Mucosa of descending colon (tissue), 3 donors: ENCODE results near the gene ARNT2. TPM values are rescaled to one million over a fixed set of nuclear protein-coding genes. Genes with fewer than 3 reads are reported as not detected.
A peak's percentile ranks its signal among the peaks of the same experiment; 100 is the strongest.

ENCODE experiments used
- ATAC-seq: fragments of 200-7000 bp; cut with Tn5 transposase; one replicate; pipeline ENCODE4 v1.9.1; 2020; ENCODE audit warnings: mild to moderate bottlenecking, moderate library complexity
- DNase-seq, 3 donors: peaks; one replicate each; pipeline ENCODE4 v3.0.0-alpha.2; 2020
- H3K36me3 ChIP-seq: fragments of 200-600 bp; one replicate; pipeline ENCODE4 v1.8.0; 2021; ENCODE audit warnings: low read depth, mild to moderate bottlenecking
- H3K4me1 ChIP-seq: fragments of 200-600 bp; one replicate; pipeline ENCODE4 v1.8.0; 2021; ENCODE audit warnings: low read depth, mild to moderate bottlenecking
- H3K4me3 ChIP-seq: fragments of 200-600 bp; one replicate; pipeline ENCODE4 v1.8.0; 2021; ENCODE audit warnings: mild to moderate bottlenecking
- H3K9me3 ChIP-seq: fragments of 200-600 bp; one replicate; pipeline ENCODE4 v1.8.0; 2021; ENCODE audit warnings: mild to moderate bottlenecking
- intact Hi-C, 2 donors: fragments of 100-400 bp; cut with DNase I in 1 of 2; cut with micrococcal nuclease in 1 of 2; formaldehyde crosslinking; loops; one replicate each; pipeline versions ENCODE4 v1.11.0 to v1.11.1; 2022; cut with DNase I, micrococcal nuclease
- total RNA-seq, 3 donors: library from RNA; stranded (reverse); fragmentation: NEBNext Ultra II Directional in 2 of 3; extraction: Animal tissue kit (Norgen Biotek cat#: 25700) in 2 of 3; gene quantifications; one replicate each; pipeline versions ENCODE4 v1.2.1 to v1.2.4, GENCODE V29; 2021 to 2023
- TF ChIP-seq, protein P1 (sequence below): fragments of 200-600 bp; IDR thresholded peaks from one replicate; pipeline ENCODE4 v1.8.0; 2022; ENCODE audit warnings: antibody characterized with exemption, mild to moderate bottlenecking
- donor health status: DM: no; HTN: no; CAD: no; lungs with moderate emphysema.
- donor health status: DM: no; HTN: no; CAD: no.
- donor health status: DM: no; HTN: yes; CAD: no.

Gene ARNT2
- total RNA-seq, 3 donors from 2014 or later = 2.8 to 11.1 (median 3.2) TPM

DNA sequence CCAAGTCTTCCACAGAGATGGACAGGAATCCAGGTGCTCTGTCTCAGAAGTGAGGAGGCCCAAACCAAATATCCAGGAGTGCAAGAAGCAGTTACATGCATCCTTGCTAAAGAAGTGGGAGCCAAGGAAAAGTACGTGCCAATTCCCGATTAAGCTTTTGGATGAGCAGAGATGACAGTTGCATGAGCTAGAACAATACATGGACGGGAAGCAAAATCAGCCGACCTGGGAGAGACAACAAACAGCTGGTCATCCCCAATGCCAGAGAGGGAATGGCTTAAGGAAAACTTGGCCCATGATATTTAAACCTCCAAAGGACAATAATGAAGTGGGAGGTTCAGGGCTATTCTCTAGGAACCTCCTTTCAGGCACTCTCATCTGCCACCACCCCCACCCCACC lies 204.9 kb downstream of the ARNT2 start:
- intact Hi-C loops = no loop called here
- Histone ChIP-seq H3K4me1 (no peaks in the 10 kb centered on the region), H3K36me3 (no peaks in the 10 kb centered on the region), H3K9me3 (no peaks in the 10 kb centered on the region), H3K4me3 (no peak overlapping the region)
- no peak for ATAC-seq
- TF ChIP-seq, protein P1, sequence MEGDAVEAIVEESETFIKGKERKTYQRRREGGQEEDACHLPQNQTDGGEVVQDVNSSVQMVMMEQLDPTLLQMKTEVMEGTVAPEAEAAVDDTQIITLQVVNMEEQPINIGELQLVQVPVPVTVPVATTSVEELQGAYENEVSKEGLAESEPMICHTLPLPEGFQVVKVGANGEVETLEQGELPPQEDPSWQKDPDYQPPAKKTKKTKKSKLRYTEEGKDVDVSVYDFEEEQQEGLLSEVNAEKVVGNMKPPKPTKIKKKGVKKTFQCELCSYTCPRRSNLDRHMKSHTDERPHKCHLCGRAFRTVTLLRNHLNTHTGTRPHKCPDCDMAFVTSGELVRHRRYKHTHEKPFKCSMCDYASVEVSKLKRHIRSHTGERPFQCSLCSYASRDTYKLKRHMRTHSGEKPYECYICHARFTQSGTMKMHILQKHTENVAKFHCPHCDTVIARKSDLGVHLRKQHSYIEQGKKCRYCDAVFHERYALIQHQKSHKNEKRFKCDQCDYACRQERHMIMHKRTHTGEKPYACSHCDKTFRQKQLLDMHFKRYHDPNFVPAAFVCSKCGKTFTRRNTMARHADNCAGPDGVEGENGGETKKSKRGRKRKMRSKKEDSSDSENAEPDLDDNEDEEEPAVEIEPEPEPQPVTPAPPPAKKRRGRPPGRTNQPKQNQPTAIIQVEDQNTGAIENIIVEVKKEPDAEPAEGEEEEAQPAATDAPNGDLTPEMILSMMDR = no peak
- DNase-seq = no peak

DNA sequence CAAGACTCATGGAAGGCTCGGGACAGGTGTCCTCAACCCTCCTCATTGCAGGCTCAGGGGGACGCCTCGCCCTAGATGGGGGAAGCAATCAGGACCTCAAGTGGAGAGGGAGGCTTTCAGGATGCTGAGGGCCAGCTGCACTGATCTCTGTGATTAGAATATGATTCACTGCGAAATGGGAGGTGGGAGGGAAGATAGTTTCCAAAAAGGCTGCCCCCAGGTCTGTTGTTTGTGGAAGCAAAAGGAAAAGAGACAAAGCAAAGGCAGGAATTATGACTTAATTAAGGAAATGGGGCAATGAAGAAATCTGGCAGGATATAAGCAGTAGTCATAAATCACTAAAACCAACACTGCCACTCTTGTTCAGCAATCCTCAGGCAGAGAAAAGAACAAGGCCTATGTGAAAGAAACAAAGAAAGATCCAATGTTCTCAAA lies 205.3 kb downstream of the ARNT2 start:
- DNase-seq (no peak), ATAC-seq (peak; percentile 42)
- intact Hi-C loops = no loop called here

DNA sequence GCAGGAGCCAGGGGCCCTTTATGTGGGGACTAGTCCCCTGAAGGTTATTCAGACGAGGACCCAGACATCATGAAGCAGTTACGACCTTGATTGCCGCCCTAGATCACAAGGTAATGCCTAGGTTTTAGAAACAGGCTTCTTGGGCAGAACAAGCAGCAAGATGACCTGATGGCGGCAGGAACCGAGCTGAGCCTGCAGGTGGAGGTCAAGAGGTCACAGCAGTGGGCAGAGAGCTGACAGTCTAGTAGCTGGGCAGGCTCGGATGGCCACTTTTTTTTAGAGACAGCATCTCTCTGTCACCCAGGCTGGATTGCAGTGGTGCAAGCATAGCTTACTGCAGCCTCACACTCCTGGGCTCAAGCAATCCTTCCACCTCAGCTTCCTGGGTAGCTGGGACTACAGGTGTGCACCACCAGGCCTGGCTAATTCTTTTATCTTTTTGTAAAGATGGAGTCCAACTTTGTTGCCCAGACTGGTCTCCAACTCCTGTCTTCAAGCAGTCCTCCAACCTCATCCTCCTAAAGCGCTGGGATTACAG lies 207.4 kb downstream of the ARNT2 start:
- H3K9me3 ChIP-seq = no peaks in the 10 kb centered on the region
- H3K4me3 ChIP-seq = no peak overlapping the region
- TF ChIP-seq, protein P1 = no peak
- ATAC-seq (no peak), DNase-seq (no peak)
- intact Hi-C loops = no loop called here
- H3K4me1 ChIP-seq = no peaks in the 10 kb centered on the region
- H3K36me3 ChIP-seq = no peaks in the 10 kb centered on the region

More for the DNA sequence above, 205.3 kb downstream of the ARNT2 start:
- no peaks in the 10 kb centered on the region for H3K9me3 ChIP-seq
- H3K4me3 ChIP-seq = no peak overlapping the region
- TF ChIP-seq, protein P1 = no peak
- H3K36me3 ChIP-seq = no peaks in the 10 kb centered on the region
- no peaks in the 10 kb centered on the region for H3K4me1 ChIP-seq

GRCh38 chr15:80612118-80612823 lies 208.1 kb downstream of the ARNT2 start:
- H3K4me3 ChIP-seq = no peak overlapping the region
- TF ChIP-seq, protein P1 = no peak
- intact Hi-C loops = no loop called here
- no peaks in the 10 kb centered on the region for H3K36me3 ChIP-seq
- ATAC-seq = no peak
- H3K4me1 ChIP-seq = no peaks in the 10 kb centered on the region
- no peaks in the 10 kb centered on the region for H3K9me3 ChIP-seq
- no peak for DNase-seq

GRCh38 chr15:80613762-80614365 lies 209.7 kb downstream of the ARNT2 start:
- Histone ChIP-seq H3K4me3 (no peak overlapping the region), H3K9me3 (no peaks in the 10 kb centered on the region), H3K4me1 (no peaks in the 10 kb centered on the region), H3K36me3 (no peaks in the 10 kb centered on the region)
- ATAC-seq = no peak
- no peak for DNase-seq
- intact Hi-C loops = no loop called here
- TF ChIP-seq, protein P1 = no peak
